ENCODE data around the gene CORO1C. TPM values are rescaled to one million over a fixed set of nuclear protein-coding genes. Genes with fewer than 3 reads are reported as not detected.
"Not testable (repeated sequence)": the region's sequence is repeated elsewhere in the genome, so short reads cannot be mapped to it uniquely, and the experiment has no call there.

The CORO1C gene
- total RNA-seq, 1 donor from 2014 or later, result 307 TPM

DNA sequence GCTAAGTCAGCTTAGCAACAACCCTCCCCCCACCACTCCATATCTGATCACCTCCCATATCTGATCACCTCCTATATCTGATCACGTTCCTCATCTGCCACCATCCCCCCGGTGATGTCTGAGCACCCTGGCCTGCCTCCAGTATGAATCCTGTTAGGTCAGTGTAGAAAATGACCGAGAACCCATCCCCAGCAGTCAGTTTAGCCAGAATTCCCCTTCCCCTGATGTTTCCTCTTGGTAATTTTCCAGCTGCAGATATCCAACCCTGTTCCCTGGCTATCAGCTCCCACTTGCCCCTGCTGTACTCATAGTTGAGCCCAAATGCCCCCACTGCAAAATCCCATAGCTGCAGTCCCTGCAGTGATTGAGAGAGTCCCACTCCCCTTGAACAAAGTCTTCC, 110.2 kb downstream of the CORO1C start:
- DNase-seq, result no peak
- Histone ChIP-seq H3K27ac (peak overlapping the region; percentile 81), H3K4me3 (no peak overlapping the region), H3K36me3 (peaks cover 14% of the 10 kb centered on the region), H3K9me3 (no peaks in the 10 kb centered on the region), H3K27me3 (ENCODE audit: low read depth) (no peaks in the 10 kb centered on the region), H3K4me1 (peaks cover 62% of the 10 kb centered on the region)
- intact Hi-C loops (cut with DNase I), result no loop called here
- ATAC-seq, result no peak
- no peak for TF ChIP-seq CTCF (IDR thresholded peaks at IDR 0.05)

- no peak overlapping the region for H3K27ac ChIP-seq
- H3K27me3 ChIP-seq (ENCODE audit: low read depth), result no peaks in the 10 kb centered on the region
- ATAC-seq (peak in 1 of 2 donors; percentile 16), DNase-seq (no peak)
- no peak for TF ChIP-seq CTCF (IDR thresholded peaks at IDR 0.05)
- H3K9me3 ChIP-seq, result no peaks in the 10 kb centered on the region
- H3K4me1 ChIP-seq, result peaks cover 62% of the 10 kb centered on the region
- H3K36me3 ChIP-seq, result peaks cover 14% of the 10 kb centered on the region
- intact Hi-C loops (cut with DNase I), result no loop called here
- H3K4me3 ChIP-seq, result no peak overlapping the region
Measured at GRCh38 chr12:108620236-108620879, 111.0 kb downstream of the CORO1C start.

- Histone ChIP-seq H3K4me1 (peaks cover 62% of the 10 kb centered on the region), H3K9me3 (no peaks in the 10 kb centered on the region), H3K27me3 (ENCODE audit: low read depth) (no peaks in the 10 kb centered on the region), H3K27ac (no peak overlapping the region), H3K4me3 (no peak overlapping the region), H3K36me3 (peaks cover 14% of the 10 kb centered on the region)
- intact Hi-C loops (cut with DNase I), result no loop called here
- DNase-seq (no peak), ATAC-seq (no peak)
- no peak for TF ChIP-seq CTCF (IDR thresholded peaks at IDR 0.05)
Measured at GRCh38 chr12:108619369-108620160, 111.8 kb downstream of the CORO1C start.

- H3K9me3 ChIP-seq; H3K27ac ChIP-seq; intact Hi-C loops (cut with DNase I); H3K27me3 ChIP-seq (ENCODE audit: low read depth); DNase-seq; H3K4me3 ChIP-seq: not testable (repeated sequence)
- Histone ChIP-seq H3K36me3 (peaks cover 14% of the 10 kb centered on the region), H3K4me1 (peaks cover 62% of the 10 kb centered on the region)
- ATAC-seq, result peak in 1 of 2 donors; percentile 49
Measured at GRCh38 chr12:108618953-108619274, 112.4 kb downstream of the CORO1C start.

GRCh38 chr12:108618079-108618952, 113.0 kb downstream of the CORO1C start:
- Histone ChIP-seq H3K36me3 (peaks cover 13% of the 10 kb centered on the region), H3K27me3 (ENCODE audit: low read depth) (no peaks in the 10 kb centered on the region), H3K9me3 (no peaks in the 10 kb centered on the region), H3K4me3 (no peak overlapping the region), H3K4me1 (peaks cover 68% of the 10 kb centered on the region), H3K27ac (no peak overlapping the region)
- peak; percentile 100 for TF ChIP-seq CTCF (IDR thresholded peaks at IDR 0.05)
- DNase-seq (peak; percentile 88), ATAC-seq (peak; percentile 86 to 89)
- intact Hi-C loops (cut with DNase I), result no loop called here

All from lower lobe of right lung (tissue), 2 donors.